Measurements from ENCODE around the gene BORA.
A peak's percentile ranks its signal among the peaks of the same experiment; 100 is the strongest.

BORA gene

GRCh38 chr13:72727417-72728289 is at the start of gene BORA, which contains the start of gene MZT1:
BORA (plus strand) TSS chr13:72727923; CDS start chr13:72728941, 1,018 bp downstream.
MZT1 (minus strand) TSS chr13:72727629; CDS start chr13:72727602, 27 bp downstream.
- H3K4me3 ChIP-seq, result peak within 1 kb of the TSS; percentile 99
- H3K27ac ChIP-seq, result peak within 1 kb of the TSS; percentile 46 to 80
- TF ChIP-seq CTCF (IDR thresholded peaks at IDR 0.05), result no peak
- DNase-seq (ENCODE audit: low spot score), result peak; percentile 98

GRCh38 chr13:72678312-72678711 is 49.4 kb upstream of the BORA start:
- DNase-seq (ENCODE audit: low spot score), result no peak
- H3K4me3 ChIP-seq, result no peak overlapping the region
- TF ChIP-seq CTCF (IDR thresholded peaks at IDR 0.05), result no peak
- H3K27ac ChIP-seq, result no peak overlapping the region

- DNase-seq (ENCODE audit: low spot score), result no peak
- H3K27ac ChIP-seq, result no peak overlapping the region
Observed at GRCh38 chr13:72680353-72680752, 47.4 kb upstream of the BORA start.

GRCh38 chr13:72686766-72687165 is 41.0 kb upstream of the BORA start:
- Histone ChIP-seq H3K4me3 (no peak overlapping the region), H3K27ac (no peak overlapping the region)
- no peak for TF ChIP-seq CTCF (IDR thresholded peaks at IDR 0.05)
- DNase-seq (ENCODE audit: low spot score), result no peak

More at GRCh38 chr13:72680353-72680752, 47.4 kb upstream of the BORA start:
- no peak overlapping the region for H3K4me3 ChIP-seq
- no peak for TF ChIP-seq CTCF (IDR thresholded peaks at IDR 0.05)

- no peak for TF ChIP-seq CTCF (IDR thresholded peaks at IDR 0.05)
Observed at GRCh38 chr13:72689181-72689696, 38.5 kb upstream of the BORA start.

GRCh38 chr13:72692884-72693514 is 34.7 kb upstream of the BORA start:
- no peak overlapping the region for H3K27ac ChIP-seq
- TF ChIP-seq CTCF (IDR thresholded peaks at IDR 0.05), result no peak
- no peak for DNase-seq (ENCODE audit: low spot score)
- H3K4me3 ChIP-seq, result no peak overlapping the region

More at GRCh38 chr13:72689181-72689696, 38.5 kb upstream of the BORA start:
- Histone ChIP-seq H3K4me3 (no peak overlapping the region), H3K27ac (no peak overlapping the region)
- no peak for DNase-seq (ENCODE audit: low spot score)

All from coronary artery (tissue), 2 donors.